Stimulated activated naive CD4-positive, alpha-beta T cell (primary cell): ENCODE measurements around the gene MTHFD1L.
"Not testable (repeated sequence)": the region's sequence is repeated elsewhere in the genome, so short reads cannot be mapped to it uniquely, and the experiment has no call there.

Experiments
- DNase-seq, 6 experiments: peaks; one replicate each; lab custom pipeline; 2025; lab: John Stamatoyannopoulos, UW

MTHFD1L gene

GRCh38 chr6:151015101-151015700, 149.7 kb downstream of the MTHFD1L start:
- DNase-seq = no peak

GRCh38 chr6:151016107-151016506, 150.6 kb downstream of the MTHFD1L start:
- no peak for DNase-seq

GRCh38 chr6:151018046-151018445, 152.5 kb downstream of the MTHFD1L start:
- DNase-seq = no peak

- DNase-seq = no peak
These were observed 153.6 kb downstream of the MTHFD1L start for GRCh38 chr6:151018911-151019782.

- DNase-seq = no peak
These were observed 156.4 kb downstream of the MTHFD1L start for GRCh38 chr6:151021896-151022295.

GRCh38 chr6:151022492-151022891, 157.0 kb downstream of the MTHFD1L start:
- no peak for DNase-seq

GRCh38 chr6:151023342-151023741, 157.8 kb downstream of the MTHFD1L start:
- no peak for DNase-seq

GRCh38 chr6:151024597-151024996, 159.1 kb downstream of the MTHFD1L start:
- no peak for DNase-seq

GRCh38 chr6:151025076-151025475, 159.6 kb downstream of the MTHFD1L start:
- DNase-seq = no peak

GRCh38 chr6:151026041-151026663, 160.7 kb downstream of the MTHFD1L start:
- no peak for DNase-seq

- no peak for DNase-seq
These were observed 161.8 kb downstream of the MTHFD1L start for GRCh38 chr6:151027295-151027747.

GRCh38 chr6:151027936-151028838, 162.7 kb downstream of the MTHFD1L start:
- DNase-seq = no peak

GRCh38 chr6:151029970-151030369, 164.5 kb downstream of the MTHFD1L start:
- no peak for DNase-seq

GRCh38 chr6:151032034-151032433, 166.5 kb downstream of the MTHFD1L start:
- DNase-seq = no peak

GRCh38 chr6:151034825-151035781, 169.6 kb downstream of the MTHFD1L start:
- DNase-seq = no peak

- not testable (repeated sequence) for DNase-seq
These were observed 170.8 kb downstream of the MTHFD1L start for GRCh38 chr6:151036211-151036721.

GRCh38 chr6:151036869-151037680, 171.6 kb downstream of the MTHFD1L start:
- DNase-seq = no peak

GRCh38 chr6:151038616-151039015, 173.1 kb downstream of the MTHFD1L start:
- DNase-seq = no peak

GRCh38 chr6:151040888-151041521, 175.5 kb downstream of the MTHFD1L start:
- DNase-seq = not testable (repeated sequence)
